Measurements from ENCODE around the gene MRPS24. TPM values are rescaled to one million over a fixed set of nuclear protein-coding genes. Genes with fewer than 3 reads are reported as not detected.

MRPS24 gene
- total and polyA plus RNA-seq, 10 of the 15 experiments (the other 5 are each of a cell fraction or from before 2014, with no cell fraction given), result 27.6 to 164 (median 106) TPM

- WGBS (ENCODE audit: insufficient coverage, insufficient replicate concordance, low lambda C conversion rate, missing lambda C conversion rate), result 100% methylated on average over 4 of the region's 4 CpGs
- TF ChIP-seq CBFB (IDR thresholded peaks at IDR 0.05; ENCODE audit: low read depth) (no peak), HDAC6 (IDR thresholded peaks at IDR 0.05; ENCODE audit: unreplicated experiment) (no peak), MEF2A (IDR thresholded peaks at IDR 0.05; ENCODE audit: insufficient read depth, low read depth, low read length) (no peak), SRF (IDR thresholded peaks at IDR 0.05; ENCODE audit: low read depth in 2 of 2, low read length in 2 of 2) (no peak), NRF1 (conservative IDR thresholded peaks at IDR 0.05; ENCODE audit: low read depth, low read length) (no peak), RAD21 (IDR thresholded peaks at IDR 0.05; ENCODE audit: insufficient read depth, low read depth, low read length) (no peak), ELK1 (IDR thresholded peaks at IDR 0.05; ENCODE audit: low read depth, low read length) (no peak)
- ChIA-PET POLR2A (interaction anchor here (0.7 kb wide), 1 partner anchor 59 kb away, joined by 3 read pairs; no protein-coding TSS in a partner anchor), RAD21 (ENCODE audit: unreplicated experiment) (no interaction called here), CTCF (interaction anchor here (0.6 to 1.9 kb wide), 3 partner anchors 38 to 931 kb away, joined by 3 to 5 read pairs (median 3); no protein-coding TSS in a partner anchor), SMC1A (ENCODE audit: uncharacterized antibody, unreplicated experiment) (interaction anchor here (2.0 kb wide), 1 partner anchor 10 kb away, joined by 8 read pairs; no protein-coding TSS in a partner anchor)
- Histone ChIP-seq H3K36me3 (ENCODE audit: control insufficient read depth in 2 of 2, insufficient read depth in 2 of 2, low read length in 1 of 2) (peaks cover 6 to 8% of the 10 kb centered on the region in 2 experiments; a peak in 2 of 4 replicates), H2AFZ (ENCODE audit: control insufficient read depth, low read depth, low read length) (no peak overlapping the region), H3K9ac (ENCODE audit: control insufficient read depth, insufficient read depth, low read length) (no peak overlapping the region), H3K4me1 (ENCODE audit: control insufficient read depth, insufficient read depth, low read length) (no peaks in the 10 kb centered on the region), H4K20me1 (ENCODE audit: control insufficient read depth, insufficient read depth) (no peaks in the 10 kb centered on the region), H3K79me2 (ENCODE audit: control insufficient read depth, insufficient read depth, low read length) (no peaks in the 10 kb centered on the region), H3K4me2 (ENCODE audit: control insufficient read depth, insufficient read depth) (no peak overlapping the region), H3K27ac (ENCODE audit: control insufficient read depth, insufficient read depth) (no peak overlapping the region), H3K4me3 (no peak overlapping the region), H3K9me3 (replicated peaks; ENCODE audit: control insufficient read depth, insufficient read depth, low read length) (no peaks in the 10 kb centered on the region), H3K27me3 (replicated peaks in 1 of 2; ENCODE audit: control insufficient read depth in 2 of 2, insufficient read depth in 2 of 2, low read length in 1 of 2) (no peaks in the 10 kb centered on the region)
- BruUV-seq (replicated peaks), result no TSS peak
- in situ Hi-C loops (cut with MboI) (no loop called here), intact Hi-C loops (cut with micrococcal nuclease; ENCODE audit: unreplicated experiment) (no loop called here)
- DNase-seq (ENCODE audit: low read depth, low spot score), result no peak
- no peak for ATAC-seq
- no peak for FAIRE-seq
Measured at GRCh38 chr7:43884209-43884608, 14.9 kb upstream of the MRPS24 start.

Data from GM12878 (cell line).